Measurements from ENCODE around the gene MYLK4.

Gene MYLK4

DNA sequence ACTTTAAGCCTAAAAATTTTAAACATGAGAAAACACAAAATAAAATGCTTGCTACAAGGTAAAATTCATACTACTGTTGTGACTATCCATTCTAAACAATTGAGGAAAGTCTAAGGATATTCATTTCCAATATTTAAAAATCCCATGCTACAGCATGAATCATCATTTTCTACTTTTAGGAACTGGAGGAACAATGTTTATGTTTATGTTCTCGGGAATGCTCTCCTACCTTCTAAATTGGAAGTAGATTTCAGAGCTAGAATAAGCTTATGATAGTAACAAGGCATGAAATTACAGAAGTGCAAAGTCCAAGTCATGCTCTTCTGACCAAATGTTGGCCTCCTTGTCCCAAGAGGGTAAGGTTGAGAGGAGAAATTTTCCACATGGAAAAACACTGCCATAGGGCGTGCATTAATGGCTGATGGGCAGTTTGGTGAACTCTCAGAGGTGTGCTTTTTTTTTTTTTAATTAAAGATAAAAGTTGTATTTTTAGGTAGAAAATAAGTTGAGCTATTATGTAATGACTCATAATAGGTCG is 6.0 kb upstream of the MYLK4 start:
- no peak for DNase-seq (ENCODE audit: low read depth in 2 of 2)

DNA sequence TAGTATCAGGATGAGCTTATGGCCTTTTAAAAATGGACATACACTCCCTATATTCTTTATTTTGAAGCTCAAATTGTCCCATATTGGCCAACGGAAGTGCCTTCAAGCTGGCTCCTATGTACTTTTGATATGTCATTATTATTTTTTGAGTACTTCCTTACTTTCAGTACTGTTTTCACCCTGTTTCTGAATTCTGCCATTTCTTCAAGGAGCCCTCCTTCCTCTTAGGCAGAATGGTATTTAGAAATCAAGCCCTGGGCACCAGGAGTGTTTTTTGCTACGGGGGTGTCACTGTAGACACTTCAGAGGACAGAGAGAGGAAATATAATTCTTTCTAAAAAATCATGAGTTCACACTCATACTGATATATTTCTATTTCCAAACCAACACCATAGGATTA is 5.5 kb upstream of the MYLK4 start:
- no peak for DNase-seq (ENCODE audit: low read depth in 2 of 2)

DNA sequence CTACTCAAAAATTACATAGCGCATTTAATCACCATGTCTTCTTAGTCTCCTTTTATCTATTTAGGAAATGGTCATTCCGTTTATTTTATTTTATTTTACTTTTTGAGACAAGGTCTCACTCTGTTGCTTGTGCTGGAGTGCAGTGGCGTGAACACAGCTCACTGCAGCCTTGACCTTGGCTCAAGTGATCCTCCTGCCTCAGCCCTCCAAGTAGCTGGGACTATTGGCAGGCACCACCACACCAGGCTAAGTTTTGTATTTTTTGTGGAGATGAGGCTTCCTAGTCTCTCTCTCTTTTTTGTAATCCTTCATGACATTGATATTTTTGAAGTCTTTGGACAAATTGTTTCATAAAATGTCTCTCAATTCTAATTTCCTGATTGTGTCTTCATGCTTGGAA is 4.7 kb upstream of the MYLK4 start:
- DNase-seq (ENCODE audit: low read depth in 2 of 2), result no peak

DNA sequence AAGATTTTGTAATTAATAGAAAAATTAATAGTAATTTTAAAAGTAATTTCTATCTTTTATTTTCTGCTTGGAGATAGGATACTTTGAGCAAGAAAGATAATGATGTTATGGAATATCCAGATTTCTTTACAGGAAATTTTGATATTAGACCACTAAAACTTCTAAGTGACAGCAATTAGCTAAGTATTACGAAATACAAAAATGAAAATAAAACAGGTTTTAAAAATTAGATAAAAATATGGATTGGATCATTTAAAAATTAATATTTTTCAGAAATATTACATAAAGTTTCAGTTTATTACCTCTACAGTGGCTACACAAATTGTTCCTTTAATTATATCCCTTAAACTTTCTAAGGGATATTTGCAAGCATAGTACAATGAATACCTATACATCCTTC is 4.2 kb upstream of the MYLK4 start:
- no peak for DNase-seq (ENCODE audit: low read depth in 2 of 2)

DNA sequence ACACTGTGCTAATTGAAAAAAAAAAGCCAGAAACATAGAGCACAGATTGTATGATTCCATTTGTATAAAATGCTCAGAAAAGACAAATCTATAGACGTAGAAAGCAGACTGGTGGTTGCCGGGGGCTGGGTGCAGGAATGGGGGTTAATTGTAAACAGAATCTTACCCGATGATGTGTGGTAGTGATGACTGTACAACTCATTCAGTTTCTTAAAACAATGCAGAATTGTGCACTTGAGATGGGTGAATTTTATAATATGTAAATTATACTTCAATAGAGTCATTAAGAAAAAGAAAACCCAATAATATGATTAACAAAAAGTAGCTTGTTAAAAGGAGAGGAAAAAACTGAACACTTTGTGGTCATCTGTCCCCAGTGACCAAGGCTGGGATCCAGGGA is 3.7 kb upstream of the MYLK4 start:
- no peak for DNase-seq (ENCODE audit: low read depth in 2 of 2)

DNA sequence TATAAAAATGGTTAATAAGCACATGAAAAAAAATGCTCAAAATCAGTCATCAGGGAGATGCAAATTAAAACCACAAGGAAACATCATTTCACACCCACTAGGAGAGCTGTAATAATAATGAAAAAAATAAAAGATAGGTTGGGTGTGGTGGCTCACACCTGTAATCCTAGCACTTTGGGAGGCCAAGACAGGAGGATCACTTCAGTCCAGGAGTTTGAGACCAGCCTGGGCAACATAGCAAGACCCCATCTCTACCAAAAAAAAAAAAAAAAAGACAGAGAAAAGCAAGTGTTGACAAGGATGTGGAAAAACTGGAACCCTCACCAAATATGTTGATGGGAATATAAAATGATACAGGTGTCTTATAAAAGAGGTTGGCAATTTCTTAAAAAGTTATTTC is 3.0 kb upstream of the MYLK4 start:
- no peak for DNase-seq (ENCODE audit: low read depth in 2 of 2)

DNA sequence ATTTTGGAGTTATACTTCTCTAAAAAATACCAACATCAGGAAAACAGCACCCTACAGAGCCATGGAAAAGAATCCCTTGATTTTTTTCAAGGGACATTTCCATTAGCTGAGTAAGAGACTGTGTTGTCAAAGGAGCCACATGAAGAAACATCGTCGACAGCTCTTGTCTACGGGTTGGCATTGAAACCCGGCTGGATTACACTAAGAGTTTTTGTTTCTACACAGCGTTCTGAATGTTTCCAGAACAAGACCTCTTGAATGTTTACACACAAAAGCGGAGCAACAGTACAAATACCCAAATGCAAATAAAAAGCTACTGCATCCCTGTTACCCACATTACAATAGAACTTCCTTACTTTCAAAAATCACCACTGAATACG is 2.4 kb upstream of the MYLK4 start:
- DNase-seq (ENCODE audit: low read depth in 2 of 2), result no peak

DNA sequence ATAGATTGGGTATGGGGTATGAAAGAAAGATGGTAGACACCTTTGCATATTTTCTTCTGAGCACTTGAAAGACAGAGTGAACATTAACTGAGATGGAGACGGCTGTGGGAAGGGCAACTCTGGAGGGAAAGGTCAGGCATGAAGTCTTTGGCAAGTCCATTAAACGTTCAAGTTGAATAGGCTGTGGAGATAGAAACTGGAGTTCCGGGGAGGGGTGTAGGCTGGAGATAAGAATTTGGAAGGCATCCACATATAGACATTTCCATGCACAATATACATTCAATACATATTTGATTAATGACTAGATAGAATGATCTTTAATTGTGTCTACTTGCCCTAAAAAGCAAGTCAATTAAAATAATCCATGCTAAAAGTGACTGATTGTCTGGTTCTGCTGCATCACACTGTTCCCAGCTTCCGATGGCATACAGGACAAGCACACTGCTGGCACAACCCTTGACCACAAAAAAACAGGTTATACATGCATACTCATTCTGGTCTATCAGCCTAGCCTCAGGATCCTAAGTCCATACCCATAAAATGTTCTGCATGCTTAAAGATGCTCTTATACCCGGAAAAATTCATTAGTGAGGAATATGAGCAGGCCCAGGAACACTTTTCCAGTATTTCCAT is 1.9 kb upstream of the MYLK4 start:
- DNase-seq (ENCODE audit: low read depth in 2 of 2), result no peak

DNA sequence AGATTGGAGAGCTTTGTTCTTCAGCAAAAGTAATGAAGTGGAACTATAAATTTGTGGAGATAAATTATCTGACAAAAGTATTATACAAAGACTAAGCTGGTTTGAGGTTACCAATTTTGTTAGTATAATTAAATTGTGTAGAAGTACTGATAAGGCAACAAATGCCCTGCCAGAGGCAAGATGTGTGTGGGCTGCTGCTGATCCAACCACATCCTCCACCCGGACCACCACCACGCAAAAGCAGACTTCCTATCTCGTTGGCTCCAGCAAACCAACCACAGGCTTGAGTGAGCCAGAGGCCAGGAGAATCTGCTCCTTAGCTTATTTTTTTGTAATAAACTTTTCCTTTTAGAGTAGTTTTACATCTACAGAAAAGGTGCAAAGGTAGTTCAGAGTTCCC is 1.1 kb upstream of the MYLK4 start:
- no peak for DNase-seq (ENCODE audit: low read depth in 2 of 2)

DNA sequence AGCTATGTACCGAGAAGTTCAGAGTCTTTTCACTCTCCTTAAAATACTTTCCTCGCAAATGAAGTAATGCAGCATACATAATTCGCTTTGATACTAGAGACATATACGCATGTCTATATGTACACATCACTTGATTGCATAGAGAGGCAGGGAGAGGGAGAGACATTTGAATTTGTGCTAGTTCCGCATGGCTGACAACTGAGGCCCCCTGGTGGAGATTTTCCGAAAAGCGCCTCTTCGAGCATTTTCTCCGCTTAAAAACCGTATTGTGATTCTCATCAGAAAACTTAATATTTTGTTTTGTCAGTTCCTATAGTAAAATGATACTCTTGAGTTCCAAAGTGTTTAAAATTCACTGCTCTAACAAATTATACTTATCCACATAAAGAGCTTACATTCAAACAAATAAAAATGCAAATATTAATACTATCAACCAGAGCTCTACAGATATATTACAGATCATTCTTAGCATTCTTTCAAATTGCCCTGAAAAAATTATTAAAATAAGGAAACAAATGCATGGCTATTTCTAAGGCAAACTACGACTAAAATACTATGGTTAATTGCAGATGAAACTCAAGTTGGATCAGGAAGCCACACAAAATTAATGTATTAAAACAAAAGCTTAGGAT is 637 bp downstream of the MYLK4 start:
- DNase-seq (ENCODE audit: low read depth in 2 of 2), result no peak

DNA sequence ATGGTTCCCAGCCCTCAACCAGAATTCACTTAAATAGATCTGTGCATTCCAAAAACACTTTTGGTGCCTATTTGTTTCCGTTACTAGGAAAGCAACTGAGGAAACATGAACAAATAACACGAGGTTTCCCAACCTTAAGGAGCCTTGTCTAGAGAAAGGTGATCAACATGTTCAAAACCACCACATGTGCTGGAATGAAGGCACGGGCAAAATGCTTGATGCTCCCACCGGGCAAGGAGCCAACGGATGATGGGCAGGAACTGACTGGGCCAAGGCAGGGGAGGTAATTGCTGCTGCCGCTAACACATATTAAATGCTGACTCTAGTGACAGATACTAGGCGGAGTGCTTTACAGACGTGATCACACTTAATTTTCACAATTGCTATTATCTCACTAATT is 2.5 kb downstream of the MYLK4 start:
- DNase-seq (ENCODE audit: low read depth in 2 of 2), result no peak

DNA sequence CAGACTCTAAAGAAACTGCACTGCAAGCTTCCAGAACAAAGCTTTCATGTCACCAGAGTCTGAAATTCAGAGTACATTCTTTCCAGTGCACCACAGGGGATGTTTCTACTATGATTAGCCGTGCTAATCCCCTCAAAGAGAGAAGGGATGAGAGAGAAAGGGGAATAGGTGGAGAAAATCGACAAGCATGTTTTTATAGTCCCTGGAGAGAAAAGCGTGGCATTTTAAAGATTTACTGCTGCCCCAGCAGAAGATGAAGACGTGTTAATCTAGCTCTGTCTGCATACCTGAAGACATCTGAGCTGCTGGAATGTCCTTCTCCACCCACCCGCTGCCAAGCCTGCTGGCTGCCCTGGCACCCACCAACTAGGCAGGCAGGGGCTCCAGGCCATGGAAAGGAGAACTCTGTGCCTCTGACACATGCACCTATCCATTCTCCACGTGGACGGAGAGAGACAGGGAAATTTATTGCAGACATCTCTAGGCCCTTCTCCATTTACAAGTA is 4.1 kb downstream of the MYLK4 start:
- no peak for DNase-seq (ENCODE audit: low read depth in 2 of 2)

DNA sequence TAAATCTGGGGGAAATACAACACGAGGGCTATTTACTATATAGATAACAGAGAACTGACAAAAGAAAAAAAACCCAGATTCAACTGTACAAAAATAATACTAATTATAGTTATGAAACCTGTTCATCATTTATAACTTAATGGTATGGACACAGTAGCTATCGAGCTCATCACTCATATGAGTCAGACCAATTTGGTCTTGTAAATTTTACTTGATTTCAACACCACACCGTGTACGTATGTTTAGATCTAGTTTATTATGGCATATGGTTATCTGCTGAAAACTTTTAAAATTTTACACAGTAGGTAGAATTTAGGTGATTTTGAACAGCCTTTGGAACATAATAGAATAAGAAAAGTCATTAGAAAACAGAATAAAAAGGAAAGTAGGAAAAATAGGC is 5.5 kb downstream of the MYLK4 start:
- no peak for DNase-seq (ENCODE audit: low read depth in 2 of 2)

DNA sequence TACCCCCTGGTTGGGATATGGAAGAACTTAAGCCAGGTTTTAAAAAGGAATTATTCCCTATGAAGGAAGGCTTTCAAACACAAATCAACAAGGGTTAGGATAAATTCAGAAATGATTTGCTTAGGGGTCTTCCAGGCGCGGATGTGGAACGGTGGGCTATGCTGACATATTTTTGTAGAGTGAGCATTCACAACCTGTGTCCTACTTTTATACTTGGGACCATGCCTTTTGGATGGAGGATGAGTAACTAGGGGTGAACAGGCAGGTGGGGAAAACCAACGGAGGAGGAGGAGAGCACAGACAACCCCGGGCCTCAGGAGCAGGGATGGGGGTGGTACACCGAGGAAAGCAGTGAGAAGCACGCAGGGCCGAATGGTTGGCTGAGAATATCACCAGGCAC is 5.9 kb downstream of the MYLK4 start:
- DNase-seq (ENCODE audit: low read depth in 2 of 2), result no peak

DNA sequence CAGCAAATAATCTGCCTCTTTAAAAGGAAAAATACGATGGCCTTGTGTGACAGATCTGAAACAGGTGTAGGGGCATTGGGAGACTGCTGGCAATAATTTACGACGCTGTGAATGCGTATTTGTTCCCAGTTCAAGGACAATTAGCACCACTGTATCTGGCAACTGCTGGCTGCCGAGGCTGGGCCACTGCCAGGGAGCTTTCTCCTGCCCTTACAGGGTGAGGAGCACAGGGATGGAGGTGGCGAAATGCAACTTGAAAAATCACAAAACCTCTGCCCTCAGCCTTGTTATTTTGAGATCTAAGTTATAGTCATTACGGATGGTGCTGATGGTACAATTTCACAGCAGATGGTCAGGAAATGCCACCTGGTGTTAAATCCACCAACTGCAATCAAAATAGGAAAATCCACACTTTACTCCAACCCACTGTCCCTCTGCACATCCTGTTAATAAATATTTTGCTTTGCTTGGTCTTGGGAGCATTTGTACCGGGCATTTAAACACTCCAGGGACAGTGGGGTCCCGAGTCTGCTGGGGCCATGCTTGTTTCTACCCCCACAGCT is 6.4 kb downstream of the MYLK4 start:
- DNase-seq (ENCODE audit: low read depth in 2 of 2), result no peak

DNA sequence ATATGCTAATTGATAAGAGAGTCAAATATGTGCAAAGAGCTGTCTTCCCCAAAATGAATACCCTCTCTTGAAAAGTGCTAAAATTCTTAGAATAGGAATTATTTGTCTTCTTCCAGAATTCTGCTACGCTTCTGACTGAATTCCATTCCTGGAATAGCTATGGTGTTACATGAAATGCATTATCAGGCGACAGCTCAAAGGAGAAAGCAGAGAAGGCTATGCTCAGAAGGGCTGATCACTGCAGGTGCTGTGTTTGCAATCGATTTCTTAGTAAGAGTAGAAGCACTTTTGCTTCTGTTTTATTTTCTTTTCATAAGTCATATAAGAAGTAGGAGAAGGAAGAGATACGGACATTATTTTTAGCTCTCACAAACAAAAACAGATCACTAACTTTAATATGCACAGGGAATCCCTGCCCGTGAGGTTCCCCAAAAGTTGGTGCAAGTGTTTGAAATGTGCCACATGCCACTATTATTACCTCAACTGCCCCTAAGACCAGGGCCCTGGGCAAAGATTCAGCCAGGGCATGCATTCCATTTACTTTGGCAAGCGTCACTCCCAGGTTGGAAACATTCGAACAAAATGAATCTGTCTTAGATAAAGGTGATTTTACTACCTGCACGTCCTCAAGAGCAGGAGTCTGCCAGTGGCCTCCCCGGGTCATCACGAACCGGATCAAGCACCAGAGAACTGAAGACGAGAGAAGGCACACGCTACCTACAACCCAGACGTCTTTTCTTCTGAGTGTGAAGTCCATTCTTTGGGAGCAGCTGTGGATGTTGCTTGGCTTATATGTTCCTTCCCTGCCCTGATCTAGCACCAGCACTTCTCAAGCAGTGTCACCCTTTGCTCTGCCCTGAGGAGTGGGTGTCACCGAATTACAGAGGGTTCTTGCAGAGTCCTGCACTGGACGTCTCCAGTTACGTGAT is 7.2 kb downstream of the MYLK4 start:
- no peak for DNase-seq (ENCODE audit: low read depth in 2 of 2)

DNA sequence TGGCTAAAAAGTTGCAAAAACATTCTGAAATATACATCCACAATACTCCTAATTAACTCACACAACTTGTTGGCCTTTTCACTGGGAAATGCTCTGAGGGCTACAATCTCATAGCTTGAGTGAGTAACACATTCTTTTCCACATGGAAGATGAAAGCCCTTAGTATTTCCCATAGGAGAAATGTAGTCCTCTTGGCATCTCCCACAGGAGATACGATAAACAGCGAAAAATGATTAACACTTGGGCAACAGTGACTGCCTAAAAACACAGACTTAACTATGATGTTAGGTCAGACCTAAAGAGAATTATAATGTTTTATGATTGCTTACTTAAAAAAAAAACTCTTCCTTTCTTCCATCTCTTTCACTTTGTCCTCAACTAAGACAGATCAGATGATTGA is 9.0 kb downstream of the MYLK4 start:
- no peak for DNase-seq (ENCODE audit: low read depth in 2 of 2)

DNA sequence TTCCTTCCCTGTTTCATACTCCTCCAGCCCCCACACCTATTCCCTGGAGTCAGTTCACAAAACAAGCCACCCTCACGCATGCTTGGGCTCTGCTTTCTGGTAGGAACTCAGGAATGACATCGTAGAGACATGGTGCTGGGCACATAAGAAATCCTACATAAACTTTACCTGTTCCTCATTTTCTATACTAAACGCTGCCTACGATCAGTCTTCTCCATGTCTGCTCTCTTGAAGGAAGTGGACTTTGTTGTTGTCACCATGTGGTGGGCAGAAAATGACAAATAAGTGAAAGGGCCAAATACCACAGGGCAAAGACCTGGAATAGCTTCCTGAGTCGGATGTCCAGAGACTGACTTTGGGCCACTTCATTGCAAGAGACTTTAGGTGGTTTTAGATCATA is 10.1 kb downstream of the MYLK4 start:
- DNase-seq (ENCODE audit: low read depth in 2 of 2), result no peak

DNA sequence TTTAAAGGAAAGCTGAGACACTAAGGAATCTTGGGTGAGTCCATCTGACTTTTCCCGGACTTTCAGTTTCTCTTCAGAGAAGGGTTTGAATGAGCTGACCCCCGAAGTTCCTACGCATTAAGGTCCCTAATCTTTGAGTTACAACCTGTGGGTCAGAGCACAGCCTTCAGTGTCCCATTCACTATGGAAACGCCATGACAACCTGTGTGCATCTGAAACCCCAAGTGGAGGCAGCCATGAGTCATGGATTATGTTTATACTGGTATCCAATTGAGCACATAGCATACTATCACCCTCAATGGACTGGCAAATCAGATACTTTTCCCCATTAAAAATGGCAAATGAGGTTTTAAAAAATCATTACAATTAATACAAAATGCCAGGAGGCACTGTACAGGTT is 11.4 kb downstream of the MYLK4 start:
- DNase-seq (ENCODE audit: low read depth in 2 of 2), result no peak

DNA sequence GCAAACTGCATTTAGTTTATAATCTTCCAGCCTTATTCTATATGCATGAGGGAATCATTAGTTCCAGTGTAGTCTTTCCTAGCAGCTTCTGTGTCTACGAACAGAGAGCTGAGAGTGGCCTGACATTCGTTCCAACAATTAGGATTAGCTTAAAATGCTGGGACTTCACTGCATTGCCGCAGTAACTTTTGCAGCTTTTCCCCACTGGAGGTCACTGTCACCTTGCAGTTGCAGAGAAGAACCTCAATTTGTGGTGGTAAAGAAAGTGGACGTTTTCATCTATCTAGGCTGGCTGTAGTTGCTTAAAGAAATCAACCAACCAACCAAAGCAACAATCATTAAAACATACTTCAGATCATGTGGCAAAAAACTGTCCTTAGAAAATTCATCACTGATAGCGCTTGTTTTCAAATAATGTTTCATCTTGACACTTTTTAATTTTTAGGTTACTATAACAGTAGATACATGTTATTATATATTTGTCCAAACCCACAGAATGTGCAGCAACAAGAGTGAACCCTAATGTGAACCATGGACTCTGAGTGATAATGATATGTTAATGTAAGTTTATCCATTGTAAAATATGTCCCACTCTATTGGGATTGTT is 12.2 kb downstream of the MYLK4 start:
- DNase-seq (ENCODE audit: low read depth in 2 of 2), result peak in 1 of 2 donors; percentile 27

DNA sequence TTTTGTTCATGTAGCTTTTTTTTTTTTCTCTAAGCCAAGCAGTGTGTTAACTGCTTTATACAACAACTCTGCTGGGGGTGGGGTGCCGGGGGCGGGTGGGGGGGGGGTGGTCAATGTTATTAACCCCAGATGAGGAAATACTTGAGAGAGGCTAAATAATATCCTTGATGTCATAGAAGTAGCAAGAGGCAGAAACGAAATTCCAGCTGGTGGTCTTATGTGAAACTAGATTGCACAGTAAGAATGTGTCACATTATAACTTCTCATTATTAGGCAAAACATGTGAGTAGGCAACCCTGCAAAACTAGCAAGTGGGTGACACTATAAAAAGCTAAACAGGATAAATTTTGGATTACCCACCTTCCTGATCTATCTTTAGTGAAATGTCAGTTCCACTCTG is 12.8 kb downstream of the MYLK4 start:
- DNase-seq (ENCODE audit: low read depth in 2 of 2), result no peak
